ENCODE data around the gene SCGB1A1. TPM values are rescaled to one million over a fixed set of nuclear protein-coding genes. Genes with fewer than 3 reads are reported as not detected.

SCGB1A1 gene
- total and polyA plus RNA-seq, 8 donors, result 0.94 to 4.3 TPM; not detected in 6

GRCh38 chr11:62387381-62387780, 31.5 kb upstream of the SCGB1A1 start:
- no peaks in the 10 kb centered on the region for H3K36me3 ChIP-seq
- DNase-seq (no peak), FAIRE-seq (no peak), ATAC-seq (no peak)
- 92% methylated on average over 3 of the region's 3 CpGs for WGBS, 2 donors
- H3K9me3 ChIP-seq, result no peaks in the 10 kb centered on the region
- no peaks in the 10 kb centered on the region for H3K4me1 ChIP-seq
- H3K4me3 ChIP-seq, result no peak overlapping the region
- TF ChIP-seq CTCF (IDR thresholded peaks at IDR 0.05), result no peak
- no peak overlapping the region for H3K27ac ChIP-seq
- H3K27me3 ChIP-seq, result no peaks in the 10 kb centered on the region
- intact Hi-C loops (cut with DNase I), result no loop called here

GRCh38 chr11:62388999-62389398, 29.8 kb upstream of the SCGB1A1 start:
- intact Hi-C loops (cut with DNase I), result no loop called here
- FAIRE-seq (no peak), ATAC-seq (no peak), DNase-seq (no peak)
- H3K27ac ChIP-seq, result no peak overlapping the region
- TF ChIP-seq CTCF (IDR thresholded peaks at IDR 0.05), result no peak
- 84 to 90% methylated on average over 11 of the region's 11 CpGs for WGBS, 2 donors
- no peaks in the 10 kb centered on the region for H3K27me3 ChIP-seq
- H3K4me1 ChIP-seq, result no peaks in the 10 kb centered on the region
- no peak overlapping the region for H3K4me3 ChIP-seq
- no peaks in the 10 kb centered on the region for H3K36me3 ChIP-seq
- H3K9me3 ChIP-seq, result no peaks in the 10 kb centered on the region

GRCh38 chr11:62390237-62390636, 28.6 kb upstream of the SCGB1A1 start:
- WGBS, 2 donors, result 72 to 78% methylated on average over 5 of the region's 5 CpGs
- H3K9me3 ChIP-seq, result no peaks in the 10 kb centered on the region
- no peaks in the 10 kb centered on the region for H3K36me3 ChIP-seq
- H3K4me3 ChIP-seq, result no peak overlapping the region
- ATAC-seq (no peak), FAIRE-seq (no peak), DNase-seq (no peak)
- TF ChIP-seq CTCF (IDR thresholded peaks at IDR 0.05), result no peak
- intact Hi-C loops (cut with DNase I), result loop anchor here in 1 of 3 donors (10.0 kb wide), 1 partner anchor 305 kb away; no protein-coding TSS in a partner anchor
- H3K27ac ChIP-seq, result no peak overlapping the region
- no peaks in the 10 kb centered on the region for H3K27me3 ChIP-seq
- H3K4me1 ChIP-seq, result no peaks in the 10 kb centered on the region

GRCh38 chr11:62390722-62391121, 28.1 kb upstream of the SCGB1A1 start:
- WGBS, 2 donors, result 86 to 100% methylated on average over 1 of the region's 1 CpG
- H3K4me1 ChIP-seq, result no peaks in the 10 kb centered on the region
- no peaks in the 10 kb centered on the region for H3K9me3 ChIP-seq
- no peak overlapping the region for H3K27ac ChIP-seq
- H3K36me3 ChIP-seq, result no peaks in the 10 kb centered on the region
- H3K4me3 ChIP-seq, result no peak overlapping the region
- ATAC-seq (no peak), FAIRE-seq (no peak), DNase-seq (no peak)
- intact Hi-C loops (cut with DNase I), result loop anchor here in 1 of 3 donors (10.0 kb wide), 1 partner anchor 304 kb away; no protein-coding TSS in a partner anchor
- no peak for TF ChIP-seq CTCF (IDR thresholded peaks at IDR 0.05)
- H3K27me3 ChIP-seq, result no peaks in the 10 kb centered on the region

GRCh38 chr11:62391642-62392425, 27.0 kb upstream of the SCGB1A1 start:
- 79 to 83% methylated on average over 16 of the region's 16 CpGs for WGBS, 2 donors
- Histone ChIP-seq H3K4me3 (no peak overlapping the region), H3K36me3 (no peaks in the 10 kb centered on the region), H3K27ac (no peak overlapping the region), H3K27me3 (no peaks in the 10 kb centered on the region), H3K4me1 (no peaks in the 10 kb centered on the region), H3K9me3 (no peaks in the 10 kb centered on the region)
- no peak for FAIRE-seq
- TF ChIP-seq CTCF (IDR thresholded peaks at IDR 0.05), result no peak
- no peak for DNase-seq
- ATAC-seq, result no peak
- intact Hi-C loops (cut with DNase I), result loop anchor here in 1 of 3 donors (10.0 kb wide), 1 partner anchor 303 kb away; no protein-coding TSS in a partner anchor

Measured in pancreas (tissue), 10 donors.